Measurements from ENCODE around the gene STK38.

The STK38 gene

DNA sequence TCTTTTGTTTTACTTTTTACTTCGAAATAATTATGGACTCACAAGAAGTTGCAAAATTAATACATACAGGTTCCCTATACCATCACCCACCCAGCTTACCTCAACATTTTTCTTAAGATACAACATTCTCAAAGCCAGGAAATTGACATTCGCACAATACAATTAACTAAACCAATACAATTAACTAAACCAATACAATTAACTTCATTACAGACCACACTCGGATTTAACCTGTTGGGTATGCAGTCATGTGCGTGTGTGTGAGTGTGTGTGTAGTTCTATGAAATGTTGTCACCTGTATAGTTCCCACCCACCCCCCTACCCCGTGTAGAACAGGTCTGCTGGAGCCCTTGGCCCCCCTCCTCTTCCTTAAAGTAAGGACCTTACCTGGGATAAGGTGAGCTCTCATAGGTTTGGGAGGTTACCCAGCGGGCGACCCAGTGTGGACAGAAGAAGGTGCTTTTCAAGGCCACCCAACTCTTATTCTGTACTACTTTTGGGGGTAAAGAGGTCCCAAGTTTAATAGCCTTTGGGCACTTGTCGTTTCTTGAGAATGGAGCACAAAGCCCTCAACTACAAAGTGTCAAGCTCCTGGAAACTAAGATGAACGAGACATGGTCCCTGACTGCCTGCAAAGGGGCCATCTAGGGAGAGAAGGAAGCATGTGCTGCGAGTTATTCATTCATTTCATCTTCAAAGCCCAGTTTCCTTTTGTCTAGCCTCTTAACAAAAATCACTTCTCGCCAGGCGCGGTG is 544 bp upstream of the STK38 start:
- Histone ChIP-seq H3K27me3 (ENCODE audit: insufficient read depth, low read length) (no peaks in the 10 kb centered on the region), H3K4me1 (ENCODE audit: control insufficient read depth in 1 of 2, insufficient read depth in 2 of 2, low read length in 2 of 2) (peaks cover 0 to 7% of the 10 kb centered on the region in 2 experiments), H3K4me3 (ENCODE audit: low read depth, low read length) (no peak overlapping the region), H2BK120ac (ENCODE audit: insufficient read depth, low read length, poor library complexity) (no peak overlapping the region), H3K4ac (ENCODE audit: low read depth, low read length) (no peak overlapping the region), H2BK12ac (ENCODE audit: low read length) (peak overlapping the region; percentile 1), H2AFZ (ENCODE audit: insufficient read depth, low read length, poor library complexity) (peak overlapping the region; percentile 39), H3K9ac (ENCODE audit: low read length) (no peak overlapping the region), H3K27ac (ENCODE audit: low read depth, low read length) (no peak overlapping the region), H3K36me3 (ENCODE audit: control insufficient read depth in 1 of 2, insufficient read depth in 2 of 2, low read length in 2 of 2) (no peaks in the 10 kb centered on the region), H3K14ac (ENCODE audit: low read length) (no peak overlapping the region), H2BK5ac (ENCODE audit: low read depth, low read length, poor library complexity) (no peak overlapping the region), H3K9me3 (ENCODE audit: insufficient read depth, low read depth, low read length) (peaks cover 3% of the 10 kb centered on the region), H2AK5ac (ENCODE audit: low read length) (peak overlapping the region; percentile 59), H3K79me1 (ENCODE audit: low read length) (peaks cover 9% of the 10 kb centered on the region), H3K23ac (ENCODE audit: low read length) (no peak overlapping the region), H4K8ac (ENCODE audit: low read depth, low read length) (peak overlapping the region; percentile 58), H3K79me2 (ENCODE audit: control insufficient read depth, insufficient read depth, low read length, poor library complexity) (peaks cover 11% of the 10 kb centered on the region), H4K12ac (ENCODE audit: low read depth, low read length) (no peak overlapping the region), H4K91ac (ENCODE audit: low read depth, low read length) (no peak overlapping the region), H3K18ac (ENCODE audit: low read length) (no peak overlapping the region), H3K4me2 (ENCODE audit: low read length) (no peak overlapping the region)
- no peak for DNase-seq
- WGBS (ENCODE audit: extremely low coverage, insufficient coverage, insufficient read length): 92% methylated on average over 2 of the region's 13 CpGs

DNA sequence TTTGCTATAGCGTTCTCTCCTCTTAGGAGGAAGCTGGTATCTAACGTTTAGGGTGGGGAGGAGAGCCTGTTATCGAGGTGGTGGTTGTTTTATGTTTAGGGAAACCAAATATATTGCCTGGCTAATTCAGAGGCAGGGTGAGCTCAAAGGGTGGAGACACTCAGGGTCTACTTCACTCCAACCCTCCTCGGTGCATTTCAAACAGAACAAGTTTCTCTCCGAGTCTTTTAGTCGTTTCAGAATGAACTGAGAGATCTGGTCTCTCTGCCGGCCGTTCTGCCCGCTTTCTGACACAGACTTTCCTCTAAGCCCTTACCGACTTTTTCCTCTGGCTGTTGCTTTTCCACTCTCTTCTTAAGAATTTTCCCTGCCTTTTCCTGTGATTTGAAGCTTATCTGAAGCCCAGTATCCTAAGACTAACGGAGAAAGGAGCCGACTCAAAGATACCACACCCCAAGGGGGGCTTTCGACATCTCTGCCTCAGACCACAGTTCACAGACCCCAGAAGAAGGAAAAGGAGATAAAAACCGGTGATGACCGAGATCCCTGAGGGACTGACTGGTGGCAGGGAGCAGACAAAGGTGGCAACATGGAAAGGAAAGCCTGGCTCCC is 865 bp downstream of the STK38 start:
- Histone ChIP-seq H4K91ac (ENCODE audit: low read depth, low read length) (peak overlapping the region; percentile 92), H3K79me1 (ENCODE audit: low read length) (peaks cover 9% of the 10 kb centered on the region), H2BK12ac (ENCODE audit: low read length) (no peak overlapping the region), H3K9ac (ENCODE audit: low read length) (peak overlapping the region; percentile 77), H4K12ac (ENCODE audit: low read depth, low read length) (peak overlapping the region; percentile 16), H3K79me2 (ENCODE audit: control insufficient read depth, insufficient read depth, low read length, poor library complexity) (peaks cover 11% of the 10 kb centered on the region), H3K18ac (ENCODE audit: low read length) (peak overlapping the region; percentile 16), H3K4me3 (ENCODE audit: low read depth, low read length) (peak overlapping the region; percentile 77), H2AFZ (ENCODE audit: insufficient read depth, low read length, poor library complexity) (peak overlapping the region; percentile 94), H4K8ac (ENCODE audit: low read depth, low read length) (peak overlapping the region; percentile 94), H3K27me3 (ENCODE audit: insufficient read depth, low read length) (no peaks in the 10 kb centered on the region), H3K27ac (ENCODE audit: low read depth, low read length) (peak overlapping the region; percentile 75), H2BK5ac (ENCODE audit: low read depth, low read length, poor library complexity) (peak overlapping the region; percentile 88), H2BK120ac (ENCODE audit: insufficient read depth, low read length, poor library complexity) (peak overlapping the region; percentile 1), H3K4me1 (ENCODE audit: control insufficient read depth in 1 of 2, insufficient read depth in 2 of 2, low read length in 2 of 2) (peaks cover 0 to 7% of the 10 kb centered on the region in 2 experiments), H3K4ac (ENCODE audit: low read depth, low read length) (peak overlapping the region; percentile 77), H2AK5ac (ENCODE audit: low read length) (no peak overlapping the region), H3K36me3 (ENCODE audit: control insufficient read depth in 1 of 2, insufficient read depth in 2 of 2, low read length in 2 of 2) (no peaks in the 10 kb centered on the region), H3K4me2 (ENCODE audit: low read length) (peak overlapping the region; percentile 84), H3K23ac (ENCODE audit: low read length) (no peak overlapping the region), H3K14ac (ENCODE audit: low read length) (peak overlapping the region; percentile 96), H3K9me3 (ENCODE audit: insufficient read depth, low read depth, low read length) (peaks cover 3% of the 10 kb centered on the region)
- peak; percentile 5 to 45 for DNase-seq
- no CpG with 5 or more reads among the region's 15 CpGs for WGBS (ENCODE audit: extremely low coverage, insufficient coverage, insufficient read length)

DNA sequence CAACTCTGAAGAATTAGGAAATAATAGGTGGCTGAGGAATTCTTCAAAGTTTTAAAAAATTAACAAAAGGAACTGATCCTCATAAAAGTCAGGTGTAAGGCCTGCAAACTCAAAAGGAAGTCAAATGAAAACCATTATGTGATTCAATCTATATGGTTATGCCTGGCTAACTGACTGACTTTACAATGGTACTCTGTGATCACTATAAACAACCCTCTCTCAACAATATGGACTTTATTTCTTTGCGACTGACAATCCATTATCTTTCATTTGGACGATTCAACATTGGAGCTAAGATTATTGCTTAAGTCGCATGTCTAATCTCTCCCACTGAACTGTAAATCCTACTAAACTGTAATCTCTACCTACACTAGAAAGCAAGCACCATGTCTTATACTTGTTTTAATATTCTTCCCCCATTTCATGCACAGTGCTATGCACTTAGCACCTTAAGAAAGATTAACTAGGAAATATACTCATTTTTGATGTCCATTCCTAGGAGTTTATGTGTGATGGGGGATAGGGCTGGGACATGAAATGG is 1.4 kb downstream of the STK38 start:
- H3K4me2 ChIP-seq (ENCODE audit: low read length): peak overlapping the region; percentile 84
- peaks cover 0 to 2% of the 10 kb centered on the region in 2 experiments for H3K36me3 ChIP-seq (ENCODE audit: control insufficient read depth in 1 of 2, insufficient read depth in 2 of 2, low read length in 2 of 2)
- no peak overlapping the region for H3K23ac ChIP-seq (ENCODE audit: low read length)
- H3K4me1 ChIP-seq (ENCODE audit: control insufficient read depth in 1 of 2, insufficient read depth in 2 of 2, low read length in 2 of 2): peaks cover 0 to 7% of the 10 kb centered on the region in 2 experiments
- H3K4ac ChIP-seq (ENCODE audit: low read depth, low read length): no peak overlapping the region
- peak overlapping the region; percentile 77 for H3K4me3 ChIP-seq (ENCODE audit: low read depth, low read length)
- no peak for DNase-seq
- H3K79me1 ChIP-seq (ENCODE audit: low read length): peaks cover 9% of the 10 kb centered on the region
- H3K27ac ChIP-seq (ENCODE audit: low read depth, low read length): no peak overlapping the region
- no peak overlapping the region for H2BK12ac ChIP-seq (ENCODE audit: low read length)
- peaks cover 3% of the 10 kb centered on the region for H3K9me3 ChIP-seq (ENCODE audit: insufficient read depth, low read depth, low read length)
- no peak overlapping the region for H2AK5ac ChIP-seq (ENCODE audit: low read length)
- H3K9ac ChIP-seq (ENCODE audit: low read length): no peak overlapping the region
- H4K91ac ChIP-seq (ENCODE audit: low read depth, low read length): no peak overlapping the region
- H2AFZ ChIP-seq (ENCODE audit: insufficient read depth, low read length, poor library complexity): no peak overlapping the region
- no CpG with 5 or more reads among the region's 3 CpGs for WGBS (ENCODE audit: extremely low coverage, insufficient coverage, insufficient read length)
- H3K27me3 ChIP-seq (ENCODE audit: insufficient read depth, low read length): no peaks in the 10 kb centered on the region
- no peak overlapping the region for H3K14ac ChIP-seq (ENCODE audit: low read length)
- H3K18ac ChIP-seq (ENCODE audit: low read length): no peak overlapping the region
- no peak overlapping the region for H4K12ac ChIP-seq (ENCODE audit: low read depth, low read length)
- H2BK120ac ChIP-seq (ENCODE audit: insufficient read depth, low read length, poor library complexity): no peak overlapping the region
- H3K79me2 ChIP-seq (ENCODE audit: control insufficient read depth, insufficient read depth, low read length, poor library complexity): peaks cover 11% of the 10 kb centered on the region
- no peak overlapping the region for H4K8ac ChIP-seq (ENCODE audit: low read depth, low read length)
- no peak overlapping the region for H2BK5ac ChIP-seq (ENCODE audit: low read depth, low read length, poor library complexity)

DNA sequence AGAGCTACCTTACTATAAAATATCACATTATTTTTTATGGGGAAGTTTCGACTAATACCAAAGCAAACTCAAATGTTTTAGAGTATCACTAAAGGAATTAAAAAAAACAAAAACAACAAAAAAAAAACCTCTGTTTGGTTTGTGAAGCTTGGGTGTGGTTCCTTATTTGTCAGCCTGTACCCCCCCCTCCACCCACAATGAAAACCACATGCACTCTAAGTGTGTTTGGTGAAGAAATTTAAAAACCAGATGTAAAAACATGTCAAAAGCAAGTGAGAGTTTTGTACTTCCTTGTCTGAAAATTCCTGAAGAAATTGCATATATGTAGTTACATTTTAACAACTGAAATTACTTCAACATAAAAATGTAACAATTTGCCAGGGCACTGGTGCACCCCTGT is 3.1 kb downstream of the STK38 start:
- Histone ChIP-seq H4K91ac (ENCODE audit: low read depth, low read length) (no peak overlapping the region), H3K4me1 (ENCODE audit: control insufficient read depth in 1 of 2, insufficient read depth in 2 of 2, low read length in 2 of 2) (peaks cover 0 to 7% of the 10 kb centered on the region in 2 experiments), H2AK5ac (ENCODE audit: low read length) (no peak overlapping the region), H3K23ac (ENCODE audit: low read length) (no peak overlapping the region), H3K14ac (ENCODE audit: low read length) (no peak overlapping the region), H3K9me3 (ENCODE audit: insufficient read depth, low read depth, low read length) (peaks cover 3% of the 10 kb centered on the region), H4K8ac (ENCODE audit: low read depth, low read length) (no peak overlapping the region), H3K79me1 (ENCODE audit: low read length) (peaks cover 9% of the 10 kb centered on the region), H2BK120ac (ENCODE audit: insufficient read depth, low read length, poor library complexity) (no peak overlapping the region), H3K4me2 (ENCODE audit: low read length) (no peak overlapping the region), H2AFZ (ENCODE audit: insufficient read depth, low read length, poor library complexity) (no peak overlapping the region), H4K12ac (ENCODE audit: low read depth, low read length) (no peak overlapping the region), H2BK12ac (ENCODE audit: low read length) (no peak overlapping the region), H3K36me3 (ENCODE audit: control insufficient read depth in 1 of 2, insufficient read depth in 2 of 2, low read length in 2 of 2) (peaks cover 5 to 6% of the 10 kb centered on the region in 2 experiments), H3K4me3 (ENCODE audit: low read depth, low read length) (no peak overlapping the region), H3K79me2 (ENCODE audit: control insufficient read depth, insufficient read depth, low read length, poor library complexity) (peaks cover 11% of the 10 kb centered on the region), H3K9ac (ENCODE audit: low read length) (peak overlapping the region; percentile 18), H3K27me3 (ENCODE audit: insufficient read depth, low read length) (no peaks in the 10 kb centered on the region), H2BK5ac (ENCODE audit: low read depth, low read length, poor library complexity) (no peak overlapping the region), H3K27ac (ENCODE audit: low read depth, low read length) (no peak overlapping the region), H3K18ac (ENCODE audit: low read length) (no peak overlapping the region), H3K4ac (ENCODE audit: low read depth, low read length) (no peak overlapping the region)
- DNase-seq: no peak
- WGBS (ENCODE audit: extremely low coverage, insufficient coverage, insufficient read length): no CpG with 5 or more reads among the region's 1 CpG

Data from trophoblast cell (in vitro differentiated cells and primary cell).